AG04449 (cell line): Measurements from ENCODE around the gene KANSL1.

Experiments
- CTCF ChIA-PET: fragments of 350-600 bp; formaldehyde crosslinking; extraction: SDS; loops from one replicate; lab custom pipeline; 2021; ENCODE audit warnings: antibody characterized with exemption; lab: Yijun Ruan, JAX
- POLR2A ChIA-PET: fragments of 400-600, 350-600 bp; formaldehyde crosslinking; extraction: SDS; loops from one replicate; lab custom pipeline; 2020; ENCODE audit warnings: antibody characterized with exemption, inconsistent platforms; lab: Yijun Ruan, JAX
- DNase-seq: peaks from one replicate; pipeline ENCODE4 v3.0.0-alpha.2; 2010; ENCODE audit warnings: low read depth, low spot score
- H3K4me3 ChIP-seq: 2 replicates; pipeline ENCODE4 v1.5.1; 2011; ENCODE audit warnings: low read depth, mild to moderate bottlenecking, control low read depth, low read length
- CTCF ChIP-seq: IDR thresholded peaks from one replicate; pipeline ENCODE4 v1.5.1; 2011; ENCODE audit warnings: mild to moderate bottlenecking, moderate library complexity, low read length, control low read depth, inconsistent platforms; ENCODE audit not compliant: insufficient read depth; ENCODE audit errors: missing control alignments

KANSL1 gene

GRCh38 chr17:46158323-46159296 is 34.6 kb downstream of the KANSL1 start:
- CTCF ChIA-PET = interaction anchor here (1.2 to 1.8 kb wide), 4 partner anchors 34 to 114 kb away, joined by 3 to 8 read pairs (median 6); partner anchors contain the start of gene KANSL1
- no peak for DNase-seq
- POLR2A ChIA-PET = interaction anchor here (0.6 kb wide), 1 partner anchor 40 kb away, joined by 3 read pairs; no protein-coding TSS in a partner anchor
- TF ChIP-seq CTCF = no peak
- no peak overlapping the region for H3K4me3 ChIP-seq

GRCh38 chr17:46157443-46158062 is 35.7 kb downstream of the KANSL1 start:
- no peak overlapping the region for H3K4me3 ChIP-seq
- CTCF ChIA-PET = interaction anchor here (0.9 to 1.8 kb wide), 3 partner anchors 12 to 113 kb away, joined by 5 to 8 read pairs (median 8); partner anchors contain the start of gene KANSL1
- no peak for TF ChIP-seq CTCF
- DNase-seq = peak; percentile 9
- POLR2A ChIA-PET = no interaction called here

GRCh38 chr17:46154151-46154816 is 38.9 kb downstream of the KANSL1 start:
- TF ChIP-seq CTCF = no peak
- no peak for DNase-seq
- ChIA-PET POLR2A (interaction anchor here (0.6 kb wide), 1 partner anchor 100 kb away, joined by 3 read pairs; no protein-coding TSS in a partner anchor), CTCF (interaction anchor here (1.5 to 2.3 kb wide), 2 partner anchors 39 to 110 kb away, joined by 6 to 7 read pairs; partner anchors contain the start of gene KANSL1)
- H3K4me3 ChIP-seq = no peak overlapping the region

- no peak for DNase-seq
- no peak overlapping the region for H3K4me3 ChIP-seq
- ChIA-PET CTCF (interaction anchor here (0.8 to 2.3 kb wide), 3 partner anchors 40 to 43 kb away, joined by 3 to 7 read pairs (median 4); partner anchors contain the start of gene KANSL1), POLR2A (no interaction called here)
- no peak for TF ChIP-seq CTCF
These were observed 40.8 kb downstream of the KANSL1 start for GRCh38 chr17:46152423-46152822.

- TF ChIP-seq CTCF = no peak
- no peak overlapping the region for H3K4me3 ChIP-seq
- POLR2A ChIA-PET = no interaction called here
- CTCF ChIA-PET = interaction anchor here (0.6 to 1.7 kb wide), 4 partner anchors 41 to 321 kb away, joined by 3 to 7 read pairs (median 4); partner anchors contain the start of gene KANSL1
- DNase-seq = no peak
These were observed 41.5 kb downstream of the KANSL1 start for GRCh38 chr17:46151762-46152161.
